GM18868 (cell line): ENCODE data around the gene RGMB.
A peak's percentile ranks its signal among the peaks of the same experiment; 100 is the strongest.
"Not testable (repeated sequence)": the region's sequence is repeated elsewhere in the genome, so short reads cannot be mapped to it uniquely, and the experiment has no call there.

Source experiments
- ATAC-seq: cut with Tn5 transposase; IDR thresholded peaks from one replicate; pipeline ENCODE4 v1.9.1; 2021; ENCODE audit warnings: mild to moderate bottlenecking, moderate library complexity; ENCODE audit not compliant: unreplicated experiment

The RGMB gene

GRCh38 chr5:98773464-98774191, at the start of gene RGMB:
Gene RGMB (plus strand): TSS chr5:98773663. CDS start chr5:98774071, 408 bp downstream.
- peak; percentile 80 for ATAC-seq

DNA sequence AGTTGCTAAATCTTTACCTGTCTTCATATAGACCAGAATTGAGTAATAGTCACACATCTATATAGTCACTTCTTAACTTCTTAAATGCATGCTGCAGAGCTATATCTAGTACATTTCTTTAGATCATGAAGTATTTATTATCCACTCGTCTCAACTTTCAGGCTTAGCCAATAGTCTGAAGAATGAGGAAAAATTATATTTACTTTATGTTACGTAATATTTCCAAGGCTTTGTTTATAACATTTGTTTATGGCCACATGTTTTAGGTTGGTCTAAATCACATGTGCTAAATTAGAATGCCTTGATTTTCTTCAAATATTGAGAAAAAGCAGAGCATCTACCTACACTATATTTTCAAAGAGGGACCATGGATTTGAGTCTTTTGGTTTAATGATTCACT, 47.2 kb upstream of the RGMB start:
- ATAC-seq: no peak

- ATAC-seq: no peak
Measured at GRCh38 chr5:98727686-98728085, 45.8 kb upstream of the RGMB start.

DNA sequence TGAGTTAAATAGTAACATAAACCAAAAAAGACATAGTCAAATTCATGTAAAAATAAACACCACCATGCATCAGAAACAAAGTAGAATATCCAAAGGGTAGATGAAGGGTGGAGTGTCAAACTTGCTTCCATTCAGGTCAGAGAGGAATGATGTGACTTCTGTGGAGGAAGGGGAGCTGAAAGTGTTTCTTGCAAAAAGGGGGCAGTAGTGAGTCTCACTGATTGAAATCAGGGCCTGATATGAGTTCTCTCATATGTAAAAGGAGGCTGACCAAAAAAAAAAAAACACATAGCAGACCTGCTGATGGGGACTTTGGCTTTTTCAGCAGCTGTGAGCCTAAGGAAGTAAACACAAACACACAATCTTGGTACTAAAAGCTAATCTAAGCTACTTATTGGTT, 38.8 kb upstream of the RGMB start:
- no peak for ATAC-seq

- no peak for ATAC-seq
Measured at GRCh38 chr5:98735806-98736507, 37.5 kb upstream of the RGMB start.

- no peak for ATAC-seq
Measured at GRCh38 chr5:98736753-98737152, 36.7 kb upstream of the RGMB start.

DNA sequence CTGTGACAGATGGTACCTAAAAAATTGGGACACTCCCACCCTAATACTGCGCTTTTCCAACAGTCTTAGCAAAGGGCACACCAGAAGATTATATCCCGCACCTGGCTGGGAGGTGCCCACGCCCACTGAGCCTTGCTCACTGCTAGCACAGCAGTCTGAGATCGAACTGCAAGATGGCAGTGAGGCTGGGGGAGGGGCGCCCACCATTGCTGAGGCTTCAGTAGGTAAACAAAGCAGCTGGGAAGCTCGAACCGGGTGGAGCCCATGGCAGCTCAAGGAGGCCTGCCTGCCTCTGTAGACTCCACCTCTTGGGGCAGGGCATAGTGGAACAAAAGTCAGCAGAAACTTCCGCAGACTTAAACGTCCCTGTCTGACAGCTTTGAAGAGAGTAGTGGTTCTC, 36.0 kb upstream of the RGMB start:
- ATAC-seq: not testable (repeated sequence)

DNA sequence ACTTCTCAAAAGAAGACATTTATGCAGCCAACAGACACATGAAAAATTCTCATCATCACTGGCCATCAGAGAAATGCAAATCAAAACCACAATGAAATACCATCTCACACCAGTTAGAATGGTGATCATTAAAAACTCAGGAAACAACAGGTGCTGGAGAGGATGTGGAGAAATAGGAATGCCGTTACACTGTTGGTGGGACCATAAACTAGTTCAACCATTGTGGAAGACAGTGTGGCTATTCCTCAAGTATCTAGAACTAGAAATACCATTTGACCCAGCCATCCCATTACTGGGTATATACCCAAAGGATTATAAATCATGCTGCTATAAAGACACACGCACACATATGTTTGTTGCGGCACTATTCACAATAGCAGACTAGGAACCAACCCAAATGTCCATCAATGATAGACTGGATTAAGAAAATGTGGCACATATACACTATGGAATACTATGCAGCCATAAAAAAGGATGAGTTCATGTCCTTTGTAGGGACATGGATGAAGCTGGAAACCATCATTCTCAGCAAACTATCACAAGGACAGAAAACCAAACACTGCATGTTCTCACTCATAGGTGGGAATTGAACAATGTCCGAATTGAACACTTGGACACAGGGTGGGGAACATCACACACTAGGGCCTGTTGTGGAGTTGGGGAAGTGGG, 34.8 kb upstream of the RGMB start:
- not testable (repeated sequence) for ATAC-seq

DNA sequence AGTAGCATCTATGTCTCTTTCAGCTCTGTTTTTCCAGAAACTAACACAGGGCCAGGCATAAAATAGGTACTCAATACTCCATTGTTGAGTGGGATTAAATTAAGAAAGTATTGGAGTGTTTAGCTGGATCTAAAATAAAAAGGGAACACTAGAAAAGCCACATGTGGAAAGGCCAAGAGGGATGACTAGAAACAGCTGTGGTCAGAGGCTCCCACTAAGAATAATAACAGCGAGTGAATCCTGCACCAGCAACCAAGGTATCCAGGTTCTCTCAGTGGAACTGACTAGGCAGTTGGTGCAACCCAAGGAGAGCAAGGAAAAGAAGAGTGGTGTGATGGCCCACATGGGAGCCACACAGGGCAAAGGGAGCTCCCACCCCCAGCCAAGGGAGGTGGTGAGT, 31.5 kb upstream of the RGMB start:
- ATAC-seq: no peak

DNA sequence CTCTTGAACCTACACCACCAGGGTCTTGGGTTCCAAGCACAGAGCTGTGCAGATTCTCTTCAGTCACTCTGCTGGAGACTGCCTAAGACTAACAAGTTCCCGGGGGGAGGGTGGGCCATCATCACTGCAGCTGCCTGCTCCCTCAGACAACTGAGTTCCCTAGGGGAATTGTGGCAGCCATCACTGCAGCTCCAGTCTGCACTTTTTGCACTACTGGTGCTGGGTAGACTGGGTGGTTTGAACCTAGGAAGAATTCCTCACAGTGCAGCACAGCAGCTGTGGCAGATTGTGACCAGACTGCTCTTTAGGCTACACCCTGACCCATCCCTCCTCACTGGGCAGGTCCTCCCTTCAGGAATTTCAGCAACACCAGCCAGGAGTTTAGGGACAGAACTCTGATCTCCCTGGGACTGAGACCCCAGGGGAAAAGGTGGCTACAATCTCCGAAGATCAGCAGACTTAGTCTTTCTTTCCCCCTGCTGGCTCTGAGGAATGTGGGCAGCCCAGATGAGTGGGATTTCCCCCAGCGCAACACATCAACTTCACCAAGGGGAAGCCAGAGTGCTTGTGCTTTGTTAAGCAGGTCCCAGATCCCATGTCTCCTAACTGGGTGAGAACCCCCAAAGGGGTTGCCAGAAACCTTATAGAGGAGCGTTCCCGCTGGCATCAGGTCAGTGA, 30.9 kb upstream of the RGMB start:
- ATAC-seq: no peak

- not testable (repeated sequence) for ATAC-seq
Measured at GRCh38 chr5:98748259-98748658, 25.2 kb upstream of the RGMB start.

- ATAC-seq: no peak
Measured at GRCh38 chr5:98749046-98749445, 24.4 kb upstream of the RGMB start.

DNA sequence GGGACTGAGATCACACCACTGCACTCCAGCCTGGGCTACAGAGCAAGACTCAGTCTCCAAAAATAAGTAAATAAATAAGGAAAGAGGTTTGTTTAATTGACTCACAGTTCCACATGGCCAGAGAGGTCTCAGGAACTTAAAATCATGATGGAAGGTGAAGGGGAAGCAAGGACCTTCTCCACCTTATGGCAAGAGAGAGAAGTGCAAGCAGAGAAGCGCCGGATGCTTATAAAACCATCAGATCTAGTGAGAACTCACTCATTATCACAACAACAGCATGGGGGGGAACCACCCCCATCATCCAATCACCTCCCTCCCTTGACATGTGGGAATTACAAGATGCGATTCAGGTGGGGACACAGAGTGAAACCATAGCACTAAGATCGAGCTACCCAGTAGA, 22.8 kb upstream of the RGMB start:
- peak; percentile 93 for ATAC-seq

DNA sequence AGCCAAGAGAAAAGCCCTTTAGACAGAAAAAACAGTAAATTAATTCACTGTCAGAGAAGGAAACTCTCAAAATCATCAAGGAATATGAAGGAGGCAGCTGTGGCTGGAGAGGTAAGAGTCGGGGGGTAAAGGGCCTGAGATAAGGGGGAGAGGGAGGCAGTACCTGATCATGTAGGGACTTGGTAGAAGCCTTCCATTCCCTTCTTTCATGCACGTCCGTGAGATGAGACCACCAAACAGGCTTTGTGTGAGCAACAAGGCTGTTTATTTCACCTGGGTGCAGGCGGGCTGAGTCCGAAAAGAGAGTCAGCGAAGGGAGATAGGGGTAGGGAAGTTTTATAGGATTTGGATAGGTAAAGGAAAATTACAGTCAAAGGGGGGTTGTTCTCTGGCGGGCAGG, 21.1 kb upstream of the RGMB start:
- not testable (repeated sequence) for ATAC-seq

- not testable (repeated sequence) for ATAC-seq
Measured at GRCh38 chr5:98752801-98753200, 20.7 kb upstream of the RGMB start.

GRCh38 chr5:98753507-98753906, 20.0 kb upstream of the RGMB start:
- ATAC-seq: no peak

DNA sequence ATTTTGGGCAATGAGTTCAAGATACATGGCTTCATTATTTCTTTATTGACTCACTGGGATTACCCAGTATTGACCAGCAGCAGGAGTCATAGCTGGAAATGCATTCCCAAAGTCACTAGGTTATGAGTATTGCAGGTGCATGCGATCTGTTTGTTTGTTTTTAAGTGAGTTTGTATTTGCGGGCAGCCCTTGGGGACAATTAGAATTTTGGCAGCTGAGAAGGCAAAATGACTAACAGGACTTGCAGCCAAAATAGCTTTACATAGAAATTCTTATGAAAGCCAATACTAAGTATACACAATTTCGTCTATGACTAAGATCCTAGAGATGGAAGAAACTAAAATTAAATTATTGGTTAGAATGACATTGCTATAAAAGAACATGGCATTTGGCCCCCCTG, 18.1 kb upstream of the RGMB start:
- ATAC-seq: no peak

GRCh38 chr5:98757978-98758377, 15.5 kb upstream of the RGMB start:
- no peak for ATAC-seq

DNA sequence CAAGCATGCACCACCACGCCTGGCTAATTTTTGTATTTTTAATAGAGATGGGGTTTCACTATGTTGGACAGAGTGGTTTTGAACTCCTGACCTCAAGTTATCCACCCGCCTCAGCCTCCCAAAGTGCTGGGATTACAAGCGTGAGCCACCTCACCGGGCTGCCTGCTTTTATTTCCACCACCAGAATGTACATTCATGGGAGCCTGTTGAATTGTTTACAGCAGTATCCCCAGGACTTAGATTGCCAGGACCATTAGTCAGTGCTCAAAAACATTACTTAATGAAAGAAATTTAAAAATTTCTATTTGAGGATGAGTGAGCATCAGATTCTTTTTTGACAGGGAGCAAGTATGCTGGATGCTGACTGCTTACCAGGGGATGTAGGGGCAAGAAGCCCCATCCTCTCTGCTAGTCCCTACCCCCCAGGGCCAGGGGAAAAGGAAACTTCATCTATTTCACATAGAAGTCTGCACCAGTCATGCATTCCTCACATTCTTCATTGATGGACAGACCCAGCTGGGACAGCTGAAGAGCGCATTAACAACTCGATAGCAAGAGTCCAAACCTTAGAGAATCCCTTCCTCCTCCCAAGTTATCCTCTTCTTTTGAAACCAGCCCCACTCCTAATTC, 10.3 kb upstream of the RGMB start:
- ATAC-seq: no peak

GRCh38 chr5:98765815-98766214, 7.6 kb upstream of the RGMB start:
- ATAC-seq: no peak

DNA sequence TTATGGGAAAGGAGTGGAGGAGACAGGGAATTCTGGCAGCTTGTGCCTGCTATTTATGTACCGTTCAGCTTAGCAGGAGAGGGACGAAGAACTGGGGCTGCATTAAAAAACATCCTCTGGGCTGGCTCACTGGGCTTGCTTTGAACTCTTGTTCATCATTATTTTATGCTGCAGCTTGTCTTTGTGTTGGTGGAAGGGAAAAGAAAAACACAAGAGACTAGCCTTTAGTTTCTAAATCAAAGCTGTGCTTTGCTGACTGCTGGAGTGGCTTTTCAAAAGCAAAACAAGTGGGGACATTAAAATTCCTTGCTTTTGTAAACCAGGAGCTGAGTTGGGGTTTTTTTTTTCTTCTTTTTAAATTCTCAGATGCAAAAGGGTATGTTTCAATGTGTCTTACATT, 5.9 kb upstream of the RGMB start:
- ATAC-seq: no peak
